GM19351 (cell line): ENCODE data around the gene GLRA2.
"Not testable (repeated sequence)": the region's sequence is repeated elsewhere in the genome, so short reads cannot be mapped to it uniquely, and the experiment has no call there.

Experiments
- ATAC-seq: cut with Tn5 transposase; IDR thresholded peaks from one replicate; pipeline ENCODE4 v1.9.1; 2021; ENCODE audit warnings: mild to moderate bottlenecking, moderate library complexity; ENCODE audit not compliant: unreplicated experiment

The GLRA2 gene

DNA sequence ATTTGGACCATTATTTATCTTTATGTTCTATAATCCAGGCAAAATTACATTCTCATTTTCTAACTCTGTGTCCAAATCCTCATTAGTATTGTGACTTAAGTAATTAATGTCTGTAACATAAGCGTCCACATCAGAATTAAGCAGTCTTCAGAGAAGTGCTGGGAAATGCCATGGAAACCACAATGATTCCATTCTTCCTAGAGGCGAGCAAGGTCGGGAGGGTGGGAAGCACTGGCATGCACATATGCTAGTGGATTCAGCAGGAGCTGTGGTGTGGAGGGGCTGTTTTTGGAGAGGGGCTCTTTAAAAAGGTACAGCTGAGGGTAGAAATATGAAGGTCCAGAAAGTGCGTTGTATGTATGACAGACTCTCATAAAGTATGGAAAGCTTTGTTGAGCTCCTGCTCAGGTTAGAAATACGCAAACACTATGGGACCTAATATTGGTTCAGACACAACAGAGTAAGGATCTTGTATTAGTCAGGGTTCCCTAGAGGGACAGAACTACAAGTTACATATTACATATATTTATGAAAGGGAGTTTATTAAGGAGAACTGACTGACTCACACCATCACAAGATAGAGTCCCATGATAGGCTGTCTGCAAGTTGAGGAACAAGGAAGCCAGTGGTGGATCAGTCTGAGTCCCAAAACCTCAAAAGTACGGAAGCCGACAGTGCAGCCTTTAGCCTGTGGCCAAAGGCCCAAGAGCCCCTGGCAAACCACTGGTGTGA is 61.5 kb downstream of the GLRA2 start:
- ATAC-seq: no peak

- ATAC-seq: no peak
Measured at GRCh38 chrX:14591976-14592375, 62.6 kb downstream of the GLRA2 start.

DNA sequence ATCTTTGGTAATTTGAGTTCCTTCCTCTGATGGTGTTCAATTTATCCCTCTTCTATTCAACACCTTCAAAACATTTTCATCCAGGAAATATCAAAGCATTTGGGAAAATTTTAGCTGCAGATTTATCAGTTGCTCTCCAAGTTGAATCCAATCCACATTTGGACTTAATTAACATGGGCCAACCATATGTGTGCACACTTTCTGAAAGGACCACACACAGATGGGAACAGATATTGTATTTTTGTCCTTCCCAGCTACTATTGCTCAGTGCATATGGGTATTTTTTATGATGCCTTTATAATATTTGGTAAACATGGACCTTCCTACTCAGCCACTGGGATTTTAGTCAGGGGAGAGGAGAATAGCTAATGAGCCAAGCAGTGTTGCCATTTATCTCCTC is 65.2 kb downstream of the GLRA2 start:
- no peak for ATAC-seq

DNA sequence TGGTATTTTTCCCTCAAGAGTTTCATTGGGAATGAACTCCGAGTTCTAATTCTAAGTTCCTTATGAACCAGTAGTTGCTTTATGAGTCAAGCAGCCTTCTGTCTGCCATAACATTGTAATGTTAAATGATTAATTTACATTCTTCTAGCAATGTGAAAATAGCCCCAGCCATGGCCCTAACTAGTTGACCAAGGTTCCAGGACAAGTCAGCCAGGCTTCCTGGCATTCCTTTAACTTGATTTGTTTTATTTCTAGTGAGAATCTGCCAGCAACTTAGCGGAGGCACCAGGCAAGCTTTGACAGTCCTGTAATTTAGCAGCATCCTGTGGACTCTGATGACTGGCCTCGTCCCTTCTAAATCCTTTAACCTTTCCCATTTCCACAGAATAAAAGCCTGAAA is 69.0 kb downstream of the GLRA2 start:
- ATAC-seq: no peak

- no peak for ATAC-seq
Measured at GRCh38 chrX:14607446-14607985, 78.2 kb downstream of the GLRA2 start.

DNA sequence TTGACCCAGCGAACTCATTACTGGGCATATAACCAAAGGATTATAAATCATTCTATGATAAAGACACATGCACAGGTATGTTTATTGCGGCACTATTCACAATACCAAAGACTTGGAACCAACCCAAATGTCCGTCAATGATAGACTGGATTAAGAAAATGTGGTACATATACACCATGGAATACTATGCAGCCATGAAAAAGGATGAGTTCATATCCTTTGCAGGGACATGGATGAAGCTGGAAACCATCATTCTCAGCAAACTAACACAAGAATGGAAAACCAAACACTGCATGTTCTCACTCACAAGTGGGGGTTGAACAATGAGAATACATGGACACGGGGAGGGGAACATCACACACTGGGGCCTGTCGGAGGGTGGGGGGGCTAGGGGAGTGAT is 83.1 kb downstream of the GLRA2 start:
- not testable (repeated sequence) for ATAC-seq

- ATAC-seq: no peak
Measured at GRCh38 chrX:14616301-14616700, 87.0 kb downstream of the GLRA2 start.

DNA sequence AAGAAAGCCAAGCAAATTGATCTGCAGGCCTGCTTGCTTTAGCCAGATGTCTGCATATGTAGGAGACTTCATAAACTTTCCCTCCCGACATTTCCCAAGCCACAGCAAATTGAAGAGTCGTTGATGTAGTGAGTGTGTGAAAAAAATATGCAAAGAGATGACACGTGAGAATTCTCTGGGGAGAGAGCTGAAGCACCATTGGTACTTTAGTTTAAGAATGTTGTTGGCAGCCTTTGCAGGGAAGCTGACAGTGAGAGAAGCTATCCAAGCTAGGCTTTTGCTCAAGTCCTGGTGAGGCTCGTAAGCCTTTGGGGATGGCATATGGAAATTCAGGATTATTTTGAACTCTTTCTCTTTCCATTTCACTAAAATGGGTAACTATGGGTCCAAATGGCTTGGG is 87.5 kb downstream of the GLRA2 start:
- ATAC-seq: no peak

GRCh38 chrX:14618177-14618965 is 89.0 kb downstream of the GLRA2 start:
- ATAC-seq: no peak

DNA sequence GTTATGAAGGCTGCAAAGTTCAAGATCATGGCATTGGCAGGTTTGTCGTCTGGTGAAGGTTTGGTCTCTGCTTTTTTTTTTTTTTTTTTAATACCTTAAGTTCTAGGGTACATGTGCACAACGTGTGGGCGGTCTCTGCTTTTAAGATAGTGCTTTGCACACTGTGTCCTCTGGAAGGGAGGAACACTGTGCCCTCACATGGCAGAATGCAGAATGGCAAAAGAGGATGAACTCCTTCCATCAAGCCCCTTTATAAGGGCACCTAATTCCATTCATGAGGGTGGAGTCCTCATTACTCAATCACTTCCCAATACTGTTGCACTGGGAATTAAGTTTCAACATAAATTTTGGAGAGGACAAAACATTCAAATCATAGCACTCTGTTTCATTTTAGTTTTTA is 101.4 kb downstream of the GLRA2 start:
- no peak for ATAC-seq

DNA sequence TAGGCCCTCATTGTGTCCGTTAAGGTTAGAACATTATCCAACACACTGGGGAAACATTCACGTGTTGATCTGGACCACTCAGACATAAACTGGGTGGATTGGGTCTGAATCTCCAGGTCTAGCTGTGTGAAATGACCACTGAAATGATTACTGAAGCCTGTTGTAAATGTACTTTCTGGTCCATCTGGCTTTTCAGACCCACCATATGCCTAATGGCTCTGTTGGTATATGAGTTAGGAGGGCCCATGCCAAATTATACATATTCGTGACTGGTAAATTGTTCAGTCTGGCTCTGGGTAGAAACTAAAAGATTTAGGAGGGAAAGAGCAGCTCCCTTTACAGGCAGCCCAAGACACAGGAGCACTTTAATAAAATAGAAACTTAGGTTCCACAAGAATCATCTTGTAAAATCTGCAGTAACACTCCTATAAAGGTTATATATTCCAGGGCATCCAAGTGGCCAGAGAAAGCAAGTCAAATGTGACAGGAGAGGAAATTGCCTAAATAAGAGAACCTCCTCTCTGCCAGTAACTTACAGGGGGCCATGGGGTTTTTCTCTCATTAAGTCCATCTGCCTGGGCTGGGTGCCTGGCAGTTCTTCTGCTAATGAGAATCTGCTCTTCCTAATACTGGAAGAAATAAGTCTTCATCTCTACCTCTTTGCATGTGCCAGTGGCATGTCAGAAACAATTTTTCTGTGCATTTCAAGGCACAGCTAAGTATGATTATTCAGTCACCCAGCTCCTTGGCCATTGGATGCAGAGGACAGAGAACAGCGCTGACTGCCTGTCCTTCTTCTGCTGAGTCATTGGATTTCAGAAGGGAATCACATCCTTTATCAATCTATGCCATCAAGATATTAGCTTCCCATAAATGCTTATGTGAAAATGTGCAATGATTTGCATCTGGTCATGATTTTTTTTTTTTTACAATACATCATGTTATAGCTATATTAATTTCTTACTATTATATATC is 112.6 kb downstream of the GLRA2 start:
- no peak for ATAC-seq

- no peak for ATAC-seq
Measured at GRCh38 chrX:14660970-14661369, 131.6 kb downstream of the GLRA2 start.

- peak; percentile 68 for ATAC-seq
Measured at GRCh38 chrX:14670819-14671218, 141.5 kb downstream of the GLRA2 start.

- no peak for ATAC-seq
Measured at GRCh38 chrX:14672611-14673172, 143.4 kb downstream of the GLRA2 start.

DNA sequence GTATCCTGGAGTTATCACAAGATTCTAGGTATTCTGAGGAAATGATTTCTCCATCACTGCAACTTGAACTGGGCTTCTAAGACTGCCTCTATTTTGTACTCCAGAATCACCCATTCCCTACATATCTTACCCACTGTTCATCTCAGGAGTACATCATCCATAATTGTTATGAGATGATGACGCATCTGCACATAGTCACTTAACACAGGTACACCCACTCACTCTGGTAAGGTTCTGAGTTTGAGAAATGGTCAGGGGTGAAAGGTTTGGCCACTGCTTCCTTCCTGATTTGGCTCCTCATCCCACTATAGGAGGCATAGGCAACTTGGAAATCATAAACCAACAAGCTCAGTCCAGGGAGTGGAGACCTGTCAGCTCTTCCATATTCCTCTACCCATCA is 143.9 kb downstream of the GLRA2 start:
- ATAC-seq: no peak

GRCh38 chrX:14673764-14674163 is 144.4 kb downstream of the GLRA2 start:
- peak; percentile 92 for ATAC-seq

DNA sequence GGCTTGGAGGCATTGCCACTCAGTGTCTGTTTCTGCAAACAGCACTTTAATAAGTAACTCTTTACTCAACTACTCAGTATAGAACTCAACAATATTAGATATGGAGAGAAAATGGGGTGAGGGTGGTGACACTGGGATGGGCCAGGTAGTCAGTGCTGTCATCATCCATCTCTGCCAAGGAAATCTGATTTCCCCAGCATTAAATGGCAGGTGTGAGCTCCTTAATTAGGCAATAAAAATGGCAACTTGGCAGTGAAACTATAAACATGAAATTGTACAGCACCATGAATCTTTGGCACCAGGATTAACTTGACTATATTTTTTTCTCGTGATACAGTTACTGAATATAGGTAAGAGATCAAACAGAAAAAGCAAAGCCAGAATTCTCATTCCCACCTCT is 146.2 kb downstream of the GLRA2 start:
- no peak for ATAC-seq

- no peak for ATAC-seq
Measured at GRCh38 chrX:14676431-14676830, 147.1 kb downstream of the GLRA2 start.

DNA sequence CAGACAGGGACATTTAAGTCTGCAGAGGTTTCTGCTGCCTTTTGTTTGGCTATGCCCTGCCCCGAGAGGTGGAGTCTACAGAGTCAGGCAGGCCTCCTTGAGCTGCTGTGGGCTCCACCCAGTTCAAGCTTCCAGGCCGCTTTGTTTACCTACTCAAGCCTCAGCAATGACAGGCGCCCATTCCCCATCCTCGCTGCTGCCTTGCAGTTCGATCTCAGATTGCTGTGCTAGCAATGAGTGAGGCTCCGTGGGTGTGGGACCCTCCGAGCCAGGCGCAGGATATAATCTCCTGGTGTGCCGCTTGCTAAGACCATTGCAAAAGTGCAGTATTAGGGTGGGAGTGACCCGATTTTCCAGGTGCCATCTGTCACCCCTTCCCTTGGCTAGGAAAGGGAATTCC is 159.0 kb downstream of the GLRA2 start:
- not testable (repeated sequence) for ATAC-seq

DNA sequence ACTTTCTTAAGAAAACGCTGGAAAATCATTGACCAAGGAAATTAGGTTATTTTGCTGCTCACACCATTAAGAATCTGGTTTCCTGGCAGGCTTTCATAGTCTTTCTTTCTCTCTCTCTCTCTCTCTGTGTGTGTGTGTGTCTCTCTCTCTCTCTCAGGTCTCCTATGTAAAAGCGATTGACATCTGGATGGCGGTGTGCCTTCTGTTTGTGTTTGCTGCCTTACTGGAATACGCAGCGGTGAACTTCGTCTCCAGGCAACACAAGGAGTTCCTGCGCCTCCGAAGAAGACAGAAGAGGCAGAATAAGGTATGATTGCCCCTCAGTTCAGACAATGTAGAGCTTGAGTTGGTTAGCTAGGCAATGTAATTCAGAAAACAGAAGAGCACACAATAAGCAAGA is 161.2 kb downstream of the GLRA2 start:
- ATAC-seq: no peak

GRCh38 chrX:14694611-14695010 is 165.3 kb downstream of the GLRA2 start:
- no peak for ATAC-seq
